GM12874 (cell line): ENCODE results near the gene WDR12.

Experiments
- CTCF ChIP-seq: IDR thresholded peaks from 2 replicates; pipeline ENCODE4 v1.5.1; 2011; ENCODE audit warnings: low read depth, mild to moderate bottlenecking, control low read depth, low read length, moderate library complexity; ENCODE audit not compliant: insufficient read depth

WDR12 gene

GRCh38 chr2:202871300-202872141, 40.0 kb downstream of the WDR12 start, which contains the start of gene ICA1L:
Gene ICA1L (minus strand): TSS chr2:202871766. CDS start chr2:202829009, 42,757 bp downstream.
- 0 out of 2 replicates have a peak, but pooled peaks have one; percentile 1 for TF ChIP-seq CTCF

- TF ChIP-seq CTCF = peak; percentile 78
Observed at GRCh38 chr2:202870431-202871299, 40.8 kb downstream of the WDR12 start.

- TF ChIP-seq CTCF = no peak
Observed at GRCh38 chr2:202861987-202862386, 49.5 kb downstream of the WDR12 start.

- no peak for TF ChIP-seq CTCF
Observed at GRCh38 chr2:202858601-202859000, 52.9 kb downstream of the WDR12 start.

- TF ChIP-seq CTCF = no peak
Observed at GRCh38 chr2:202848813-202849212, 62.7 kb downstream of the WDR12 start.

GRCh38 chr2:202847693-202848524, 63.6 kb downstream of the WDR12 start:
- no peak for TF ChIP-seq CTCF
